RPMI7951 (cell line): ENCODE results near the gene SPATA12. TPM values are rescaled to one million over a fixed set of nuclear protein-coding genes. Genes with fewer than 3 reads are reported as not detected.

Experiments
- DNase-seq: peaks from one replicate; pipeline ENCODE4 v3.0.0-alpha.2; 2012; ENCODE audit warnings: low read depth
- total RNA-seq: library from RNA; depleted of rRNA; stranded (reverse); fragments of >200 nt; shearing (Covaris generic); gene quantifications from 2 replicates; pipeline ENCODE4 v1.2.3, GENCODE V29; 2014; rRNA removed

Gene SPATA12
- total RNA-seq: 0.39 TPM in 1 of 2 replicates, not detected in the other

GRCh38 chr3:57060089-57060821, at the start of gene SPATA12:
Gene SPATA12 (plus strand): TSS chr3:57060664. CDS start chr3:57073695, 13,031 bp downstream.
- peak; percentile 93 for DNase-seq

- no peak for DNase-seq
Observed at GRCh38 chr3:57011022-57011421, 49.4 kb upstream of the SPATA12 start.

GRCh38 chr3:57012847-57013246, 47.6 kb upstream of the SPATA12 start:
- no peak for DNase-seq

- DNase-seq: no peak
Observed at GRCh38 chr3:57015350-57015729, 45.1 kb upstream of the SPATA12 start.

GRCh38 chr3:57015912-57016311, 44.6 kb upstream of the SPATA12 start:
- no peak for DNase-seq

GRCh38 chr3:57017459-57017845, 43.0 kb upstream of the SPATA12 start:
- DNase-seq: peak; percentile 78

- DNase-seq: no peak
Observed at GRCh38 chr3:57018246-57018645, 42.2 kb upstream of the SPATA12 start.

GRCh38 chr3:57019057-57019456, 41.4 kb upstream of the SPATA12 start:
- DNase-seq: no peak

GRCh38 chr3:57025237-57025636, 35.2 kb upstream of the SPATA12 start:
- DNase-seq: no peak

- DNase-seq: peak; percentile 73
Observed at GRCh38 chr3:57026944-57027343, 33.5 kb upstream of the SPATA12 start.

GRCh38 chr3:57029383-57029782, 31.1 kb upstream of the SPATA12 start:
- no peak for DNase-seq

GRCh38 chr3:57029924-57030323, 30.5 kb upstream of the SPATA12 start:
- peak; percentile 33 for DNase-seq

- DNase-seq: no peak
Observed at GRCh38 chr3:57030721-57031120, 29.7 kb upstream of the SPATA12 start.

- DNase-seq: no peak
Observed at GRCh38 chr3:57031631-57032541, 28.6 kb upstream of the SPATA12 start.

GRCh38 chr3:57036952-57037351, 23.5 kb upstream of the SPATA12 start:
- no peak for DNase-seq

GRCh38 chr3:57038466-57039164, 21.8 kb upstream of the SPATA12 start:
- no peak for DNase-seq

GRCh38 chr3:57041674-57042073, 18.8 kb upstream of the SPATA12 start:
- DNase-seq: no peak

GRCh38 chr3:57043518-57043917, 16.9 kb upstream of the SPATA12 start:
- no peak for DNase-seq

GRCh38 chr3:57046101-57046765, 14.2 kb upstream of the SPATA12 start:
- no peak for DNase-seq

- peak; percentile 31 for DNase-seq
Observed at GRCh38 chr3:57048052-57048671, 12.3 kb upstream of the SPATA12 start.

GRCh38 chr3:57048728-57049127, 11.7 kb upstream of the SPATA12 start:
- no peak for DNase-seq
